ENCODE results near the gene ADRB2. TPM values are rescaled to one million over a fixed set of nuclear protein-coding genes. Genes with fewer than 3 reads are reported as not detected.
A peak's percentile ranks its signal among the peaks of the same experiment; 100 is the strongest.

ADRB2 gene
- total and polyA plus RNA-seq, 5 donors from 2014 or later: 0.30 to 1.4 (median 0.53) TPM

- DNase-seq (no peak), ATAC-seq (ENCODE audit: low read depth in 2 of 2) (no peak)
- Mint-ChIP-seq H3K4me3 (no peak overlapping the region), H3K27me3 (peaks cover 22% of the 10 kb centered on the region), H3K4me1 (no peaks in the 10 kb centered on the region), H3K27ac (no peak overlapping the region), H3K9me3 (no peaks in the 10 kb centered on the region), H3K36me3 (no peaks in the 10 kb centered on the region)
- H3K9me3 ChIP-seq (ENCODE audit: control insufficient read depth in 2 of 2, low read length in 2 of 2): no peaks in the 10 kb centered on the region
- H3K27ac ChIP-seq (ENCODE audit: insufficient read depth, low read length, poor library complexity, severe bottlenecking): no peak overlapping the region
- no peaks in the 10 kb centered on the region for H3K4me1 ChIP-seq (ENCODE audit: control insufficient read depth, insufficient read depth, low read length, poor library complexity, severe bottlenecking)
- H3K27me3 ChIP-seq (ENCODE audit: control insufficient read depth, insufficient read depth, low read length): no peaks in the 10 kb centered on the region
- no peaks in the 10 kb centered on the region for H3K36me3 ChIP-seq (ENCODE audit: control insufficient read depth, insufficient read depth, low read length)
- H3K4me3 ChIP-seq (ENCODE audit: low read depth, low read length): no peak overlapping the region
Observed at GRCh38 chr5:148857474-148857873, 31.1 kb downstream of the ADRB2 start.

- H3K4me1 Mint-ChIP-seq: no peaks in the 10 kb centered on the region
- H3K27ac ChIP-seq (ENCODE audit: insufficient read depth, low read length, poor library complexity, severe bottlenecking): no peak overlapping the region
- no peaks in the 10 kb centered on the region for H3K9me3 Mint-ChIP-seq
Observed at GRCh38 chr5:148858106-148858505, 31.7 kb downstream of the ADRB2 start.

GRCh38 chr5:148858547-148858946 is 32.1 kb downstream of the ADRB2 start:
- Mint-ChIP-seq H3K36me3 (no peaks in the 10 kb centered on the region), H3K9me3 (no peaks in the 10 kb centered on the region), H3K4me1 (no peaks in the 10 kb centered on the region), H3K27me3 (peaks cover 26% of the 10 kb centered on the region), H3K27ac (peak overlapping the region in 2 of 3 donors; percentile 6 to 59), H3K4me3 (no peak overlapping the region)
- Histone ChIP-seq H3K27me3 (ENCODE audit: control insufficient read depth, insufficient read depth, low read length) (no peaks in the 10 kb centered on the region), H3K36me3 (ENCODE audit: control insufficient read depth, insufficient read depth, low read length) (no peaks in the 10 kb centered on the region), H3K4me1 (ENCODE audit: control insufficient read depth, insufficient read depth, low read length, poor library complexity, severe bottlenecking) (no peaks in the 10 kb centered on the region), H3K27ac (ENCODE audit: insufficient read depth, low read length, poor library complexity, severe bottlenecking) (no peak overlapping the region), H3K4me3 (ENCODE audit: low read depth, low read length) (no peak overlapping the region), H3K9me3 (ENCODE audit: control insufficient read depth in 2 of 2, low read length in 2 of 2) (no peaks in the 10 kb centered on the region)
- DNase-seq (no peak), ATAC-seq (ENCODE audit: low read depth in 2 of 2) (no peak)

More at GRCh38 chr5:148858106-148858505, 31.7 kb downstream of the ADRB2 start:
- Histone ChIP-seq H3K36me3 (ENCODE audit: control insufficient read depth, insufficient read depth, low read length) (no peaks in the 10 kb centered on the region), H3K4me1 (ENCODE audit: control insufficient read depth, insufficient read depth, low read length, poor library complexity, severe bottlenecking) (no peaks in the 10 kb centered on the region), H3K9me3 (ENCODE audit: control insufficient read depth in 2 of 2, low read length in 2 of 2) (no peaks in the 10 kb centered on the region), H3K4me3 (ENCODE audit: low read depth, low read length) (no peak overlapping the region), H3K27me3 (ENCODE audit: control insufficient read depth, insufficient read depth, low read length) (no peaks in the 10 kb centered on the region)
- H3K36me3 Mint-ChIP-seq: no peaks in the 10 kb centered on the region
- no peak overlapping the region for H3K4me3 Mint-ChIP-seq
- DNase-seq (no peak), ATAC-seq (ENCODE audit: low read depth in 2 of 2) (no peak)
- H3K27ac Mint-ChIP-seq: no peak overlapping the region
- H3K27me3 Mint-ChIP-seq: peaks cover 25% of the 10 kb centered on the region

GRCh38 chr5:148859703-148860102 is 33.3 kb downstream of the ADRB2 start:
- Mint-ChIP-seq H3K9me3 (no peaks in the 10 kb centered on the region), H3K4me3 (no peak overlapping the region), H3K27me3 (peaks cover 26% of the 10 kb centered on the region), H3K27ac (no peak overlapping the region), H3K36me3 (no peaks in the 10 kb centered on the region), H3K4me1 (no peaks in the 10 kb centered on the region)
- ATAC-seq (ENCODE audit: low read depth in 2 of 2) (no peak), DNase-seq (no peak)
- no peaks in the 10 kb centered on the region for H3K4me1 ChIP-seq (ENCODE audit: control insufficient read depth, insufficient read depth, low read length, poor library complexity, severe bottlenecking)
- no peaks in the 10 kb centered on the region for H3K9me3 ChIP-seq (ENCODE audit: control insufficient read depth in 2 of 2, low read length in 2 of 2)
- no peaks in the 10 kb centered on the region for H3K36me3 ChIP-seq (ENCODE audit: control insufficient read depth, insufficient read depth, low read length)
- no peaks in the 10 kb centered on the region for H3K27me3 ChIP-seq (ENCODE audit: control insufficient read depth, insufficient read depth, low read length)
- no peak overlapping the region for H3K27ac ChIP-seq (ENCODE audit: insufficient read depth, low read length, poor library complexity, severe bottlenecking)
- no peak overlapping the region for H3K4me3 ChIP-seq (ENCODE audit: low read depth, low read length)

- H3K4me3 ChIP-seq (ENCODE audit: low read depth, low read length): no peak overlapping the region
- Mint-ChIP-seq H3K27me3 (peaks cover 26% of the 10 kb centered on the region), H3K27ac (no peak overlapping the region), H3K4me3 (no peak overlapping the region), H3K9me3 (no peaks in the 10 kb centered on the region), H3K4me1 (no peaks in the 10 kb centered on the region), H3K36me3 (no peaks in the 10 kb centered on the region)
- H3K27ac ChIP-seq (ENCODE audit: insufficient read depth, low read length, poor library complexity, severe bottlenecking): no peak overlapping the region
- H3K27me3 ChIP-seq (ENCODE audit: control insufficient read depth, insufficient read depth, low read length): no peaks in the 10 kb centered on the region
- ATAC-seq (ENCODE audit: low read depth in 2 of 2): no peak
- H3K9me3 ChIP-seq (ENCODE audit: control insufficient read depth in 2 of 2, low read length in 2 of 2): no peaks in the 10 kb centered on the region
- no peaks in the 10 kb centered on the region for H3K4me1 ChIP-seq (ENCODE audit: control insufficient read depth, insufficient read depth, low read length, poor library complexity, severe bottlenecking)
- no peaks in the 10 kb centered on the region for H3K36me3 ChIP-seq (ENCODE audit: control insufficient read depth, insufficient read depth, low read length)
- no peak for DNase-seq
Observed at GRCh38 chr5:148860599-148860998, 34.2 kb downstream of the ADRB2 start.

- no peaks in the 10 kb centered on the region for H3K9me3 ChIP-seq (ENCODE audit: control insufficient read depth in 2 of 2, low read length in 2 of 2)
- no peaks in the 10 kb centered on the region for H3K9me3 Mint-ChIP-seq
- H3K4me3 Mint-ChIP-seq: no peak overlapping the region
- H3K27ac Mint-ChIP-seq: no peak overlapping the region
- H3K4me3 ChIP-seq (ENCODE audit: low read depth, low read length): no peak overlapping the region
- no peaks in the 10 kb centered on the region for H3K27me3 ChIP-seq (ENCODE audit: control insufficient read depth, insufficient read depth, low read length)
- H3K36me3 ChIP-seq (ENCODE audit: control insufficient read depth, insufficient read depth, low read length): no peaks in the 10 kb centered on the region
- ATAC-seq (ENCODE audit: low read depth in 2 of 2) (no peak), DNase-seq (no peak)
- peaks cover 26% of the 10 kb centered on the region for H3K27me3 Mint-ChIP-seq
- no peaks in the 10 kb centered on the region for H3K4me1 Mint-ChIP-seq
- H3K4me1 ChIP-seq (ENCODE audit: control insufficient read depth, insufficient read depth, low read length, poor library complexity, severe bottlenecking): no peaks in the 10 kb centered on the region
- no peak overlapping the region for H3K27ac ChIP-seq (ENCODE audit: insufficient read depth, low read length, poor library complexity, severe bottlenecking)
- H3K36me3 Mint-ChIP-seq: no peaks in the 10 kb centered on the region
Observed at GRCh38 chr5:148861088-148861487, 34.7 kb downstream of the ADRB2 start.

GRCh38 chr5:148861696-148862095 is 35.3 kb downstream of the ADRB2 start:
- ATAC-seq (ENCODE audit: low read depth in 2 of 2): no peak
- H3K27me3 ChIP-seq (ENCODE audit: control insufficient read depth, insufficient read depth, low read length): no peaks in the 10 kb centered on the region
- H3K27ac Mint-ChIP-seq: no peak overlapping the region

GRCh38 chr5:148864113-148864841 is 37.9 kb downstream of the ADRB2 start:
- Histone ChIP-seq H3K4me1 (ENCODE audit: control insufficient read depth, insufficient read depth, low read length, poor library complexity, severe bottlenecking) (no peaks in the 10 kb centered on the region), H3K27me3 (ENCODE audit: control insufficient read depth, insufficient read depth, low read length) (peaks cover 2% of the 10 kb centered on the region), H3K9me3 (ENCODE audit: control insufficient read depth in 2 of 2, low read length in 2 of 2) (no peaks in the 10 kb centered on the region), H3K36me3 (ENCODE audit: control insufficient read depth, insufficient read depth, low read length) (no peaks in the 10 kb centered on the region), H3K4me3 (ENCODE audit: low read depth, low read length) (no peak overlapping the region), H3K27ac (ENCODE audit: insufficient read depth, low read length, poor library complexity, severe bottlenecking) (no peak overlapping the region)
- Mint-ChIP-seq H3K36me3 (no peaks in the 10 kb centered on the region), H3K27me3 (peaks cover 14% of the 10 kb centered on the region), H3K4me3 (no peak overlapping the region), H3K27ac (no peak overlapping the region), H3K9me3 (no peaks in the 10 kb centered on the region), H3K4me1 (no peaks in the 10 kb centered on the region)
- DNase-seq (no peak), ATAC-seq (ENCODE audit: low read depth in 2 of 2) (no peak)

More at GRCh38 chr5:148861696-148862095, 35.3 kb downstream of the ADRB2 start:
- no peaks in the 10 kb centered on the region for H3K9me3 Mint-ChIP-seq
- no peaks in the 10 kb centered on the region for H3K9me3 ChIP-seq (ENCODE audit: control insufficient read depth in 2 of 2, low read length in 2 of 2)
- no peak overlapping the region for H3K27ac ChIP-seq (ENCODE audit: insufficient read depth, low read length, poor library complexity, severe bottlenecking)
- no peaks in the 10 kb centered on the region for H3K4me1 Mint-ChIP-seq
- H3K4me1 ChIP-seq (ENCODE audit: control insufficient read depth, insufficient read depth, low read length, poor library complexity, severe bottlenecking): no peaks in the 10 kb centered on the region
- no peaks in the 10 kb centered on the region for H3K36me3 ChIP-seq (ENCODE audit: control insufficient read depth, insufficient read depth, low read length)
- no peaks in the 10 kb centered on the region for H3K36me3 Mint-ChIP-seq
- H3K4me3 Mint-ChIP-seq: no peak overlapping the region
- no peak overlapping the region for H3K4me3 ChIP-seq (ENCODE audit: low read depth, low read length)
- H3K27me3 Mint-ChIP-seq: peaks cover 26% of the 10 kb centered on the region
- DNase-seq: no peak
